ENCODE measurements around the gene TMEM72.

Gene TMEM72

DNA sequence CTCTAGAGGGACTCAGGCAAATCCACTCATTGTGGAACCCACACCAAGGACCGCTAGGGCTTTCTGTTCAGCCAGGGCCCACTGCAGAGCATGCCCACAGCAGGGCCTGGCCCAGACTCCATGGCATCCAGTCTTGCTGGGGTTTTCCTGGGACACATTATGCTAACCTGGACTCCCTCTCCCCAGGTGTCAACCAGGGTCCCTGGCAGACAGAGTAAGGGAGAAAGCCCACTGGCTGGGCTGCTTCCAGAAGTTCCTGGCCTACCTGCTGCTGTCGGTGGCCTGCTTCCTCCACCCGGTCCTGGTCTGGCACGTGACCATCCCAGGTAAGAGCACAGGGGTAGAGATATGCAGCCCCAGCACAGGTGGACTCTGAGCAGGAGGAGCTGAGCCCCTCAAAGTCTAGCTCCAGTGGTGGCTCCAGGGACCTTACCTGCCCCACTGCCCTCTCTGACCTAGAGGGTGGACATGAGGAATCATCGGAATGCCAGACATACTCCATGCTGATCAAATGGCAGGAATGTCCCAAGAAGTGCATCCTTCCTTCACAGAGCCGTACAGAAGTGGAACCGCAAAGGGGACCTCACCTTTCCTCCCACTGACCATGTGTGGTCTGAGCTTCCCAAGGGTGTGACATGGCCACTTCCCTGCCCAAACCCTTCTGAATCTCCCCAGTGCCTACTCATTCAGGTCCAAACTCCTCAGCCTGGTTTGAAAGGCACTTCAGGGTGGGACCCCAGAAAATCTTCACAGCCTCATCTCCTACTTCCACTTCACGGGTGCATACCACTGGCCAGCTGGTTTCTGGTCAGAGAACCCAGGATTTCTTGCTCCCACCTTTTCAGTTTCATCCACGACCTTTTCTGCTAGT lies 22.5 kb downstream of the TMEM72 start:
- no peak for DNase-seq

GRCh38 chr10:44934416-44935200 lies 23.5 kb downstream of the TMEM72 start:
- DNase-seq, result peak in 1 of 51 donors; percentile 13

- DNase-seq, result peak in 43 of 51 donors; percentile 16 to 86 (median 68)
Measured at GRCh38 chr10:44935201-44935965, 24.2 kb downstream of the TMEM72 start.

GRCh38 chr10:44935966-44936295 lies 24.8 kb downstream of the TMEM72 start:
- no peak for DNase-seq

- no peak for DNase-seq
Measured at GRCh38 chr10:44936314-44936975, 25.3 kb downstream of the TMEM72 start.

DNA sequence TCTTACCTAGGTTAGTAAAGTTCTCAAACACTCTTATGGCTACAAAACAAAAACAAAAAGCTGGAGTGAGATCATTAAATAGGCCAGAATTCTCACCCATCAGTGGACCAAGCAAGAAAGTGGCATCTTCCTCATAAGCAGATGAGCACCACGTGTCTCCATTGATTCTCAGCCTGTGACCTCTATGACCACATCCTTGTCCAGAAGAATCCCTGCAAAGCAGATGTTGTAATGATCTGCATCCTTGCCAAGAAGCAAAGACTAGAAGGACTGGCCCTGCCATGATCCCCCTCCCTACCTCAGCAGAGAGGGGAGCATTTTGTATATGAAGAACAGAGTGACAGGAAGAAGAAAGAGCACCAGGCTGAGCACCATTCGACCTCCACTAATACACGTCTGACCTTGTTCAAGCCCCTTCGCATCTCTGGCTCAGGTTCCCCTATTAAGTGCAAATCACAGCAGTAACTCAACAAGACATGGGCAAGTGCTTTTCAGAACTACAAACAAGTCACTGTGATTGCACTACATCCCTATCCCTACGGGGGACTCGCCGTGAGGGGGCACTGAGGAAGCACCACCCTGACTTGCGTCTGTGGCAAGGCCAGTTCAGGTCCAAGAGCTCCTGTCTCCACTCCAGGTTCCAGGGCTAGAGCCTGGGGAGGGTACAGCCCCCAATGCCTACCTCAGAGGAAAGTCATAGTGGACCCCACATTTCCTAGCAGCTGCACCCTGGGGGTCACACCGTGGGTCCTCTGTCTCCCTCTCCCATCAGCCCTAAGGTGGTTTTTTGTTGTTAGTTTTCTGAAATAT lies 26.3 kb downstream of the TMEM72 start:
- peak in 1 of 51 donors; percentile 32 for DNase-seq

DNA sequence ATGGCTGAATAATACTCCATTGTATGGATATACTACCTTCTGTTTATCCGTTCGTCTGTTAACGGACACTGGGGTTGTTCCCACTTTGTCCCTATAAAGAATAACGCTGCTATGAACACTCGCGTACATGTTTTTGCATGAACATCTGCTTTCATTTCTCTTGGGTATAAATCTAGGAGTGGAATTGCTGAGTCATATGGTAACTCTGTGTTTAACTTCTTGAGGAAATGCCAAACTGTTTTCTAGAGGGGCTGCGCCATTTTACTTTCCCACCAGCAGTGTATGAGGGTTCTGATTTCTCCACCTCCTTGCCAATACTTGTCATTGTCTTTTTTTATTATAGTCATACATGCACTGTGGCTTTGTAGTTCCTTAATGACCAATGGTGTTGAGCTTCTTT lies 27.8 kb downstream of the TMEM72 start:
- no peak for DNase-seq

DNA sequence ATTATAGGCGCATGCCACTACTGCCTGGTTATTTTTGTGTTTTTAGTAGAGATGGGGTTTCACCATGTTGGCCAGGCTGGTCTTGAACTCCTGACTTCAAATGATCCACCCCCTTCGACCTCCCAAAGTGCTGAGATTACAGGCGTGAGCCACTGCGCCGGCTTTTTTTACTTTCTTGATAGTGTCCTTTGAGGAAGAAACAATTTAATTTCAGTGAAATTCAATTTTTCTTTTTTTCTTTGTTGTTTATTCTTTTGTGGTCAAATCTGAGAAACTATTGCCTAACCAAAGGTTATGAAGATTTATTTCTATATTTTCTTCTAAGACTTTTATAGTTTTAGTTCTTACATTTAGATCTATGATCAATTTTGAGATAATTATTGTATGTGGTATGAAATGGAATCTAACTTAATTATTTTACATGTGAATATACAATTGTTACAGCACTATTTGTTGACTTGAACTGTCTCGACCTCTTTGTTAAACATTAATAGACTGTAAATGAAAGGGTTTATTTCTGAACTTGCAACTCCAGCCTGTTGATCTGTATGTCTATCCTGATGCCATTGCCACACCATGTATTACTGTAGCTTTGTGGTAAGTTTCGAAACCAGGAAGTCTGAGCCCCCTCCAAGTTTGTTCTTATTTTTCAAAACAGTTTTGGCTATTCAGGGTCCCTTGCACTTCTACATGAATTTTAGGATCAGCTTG lies 28.7 kb downstream of the TMEM72 start:
- no peak for DNase-seq

DNA sequence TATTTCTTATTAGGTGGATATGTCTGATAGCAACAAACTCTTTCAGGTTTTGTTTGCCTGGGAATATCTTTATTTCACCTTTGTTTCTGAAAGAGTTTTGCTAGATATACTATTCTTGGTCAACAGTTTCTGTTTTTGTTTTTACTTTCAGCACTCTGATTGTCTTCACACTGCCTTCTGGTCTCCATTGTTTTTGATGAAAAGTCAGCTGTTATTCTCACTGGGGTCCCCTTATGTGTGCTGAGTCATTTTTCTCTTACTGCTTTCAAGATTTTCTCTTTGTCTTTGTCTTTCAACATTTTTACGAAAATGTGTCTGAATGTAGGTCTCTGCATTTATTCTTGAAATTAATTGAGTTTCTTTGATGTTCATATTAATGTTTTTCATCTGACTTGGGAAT lies 33.2 kb downstream of the TMEM72 start:
- DNase-seq, result no peak

DNA sequence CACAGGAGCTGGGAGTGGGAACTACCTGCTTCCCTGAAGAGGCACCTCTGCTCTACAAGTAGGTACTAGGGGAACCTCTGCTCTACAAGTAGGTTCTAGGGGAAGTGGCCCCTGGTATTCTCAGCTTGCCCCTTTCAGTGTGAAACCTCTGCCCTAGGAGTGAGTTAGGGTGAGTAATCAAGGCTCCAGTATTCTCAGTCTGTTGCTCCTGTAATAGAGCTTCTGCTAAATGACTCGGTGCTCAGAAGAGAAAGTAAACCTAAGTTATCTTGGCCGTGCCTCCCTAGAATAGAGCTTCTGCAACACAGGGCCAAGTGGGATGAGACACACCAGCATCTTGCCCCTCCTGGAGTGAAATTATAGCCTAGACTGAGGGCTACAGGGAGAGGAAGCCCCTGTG lies 35.1 kb downstream of the TMEM72 start:
- DNase-seq, result no peak

GRCh38 chr10:44947371-44948152 lies 36.4 kb downstream of the TMEM72 start:
- DNase-seq, result no peak

DNA sequence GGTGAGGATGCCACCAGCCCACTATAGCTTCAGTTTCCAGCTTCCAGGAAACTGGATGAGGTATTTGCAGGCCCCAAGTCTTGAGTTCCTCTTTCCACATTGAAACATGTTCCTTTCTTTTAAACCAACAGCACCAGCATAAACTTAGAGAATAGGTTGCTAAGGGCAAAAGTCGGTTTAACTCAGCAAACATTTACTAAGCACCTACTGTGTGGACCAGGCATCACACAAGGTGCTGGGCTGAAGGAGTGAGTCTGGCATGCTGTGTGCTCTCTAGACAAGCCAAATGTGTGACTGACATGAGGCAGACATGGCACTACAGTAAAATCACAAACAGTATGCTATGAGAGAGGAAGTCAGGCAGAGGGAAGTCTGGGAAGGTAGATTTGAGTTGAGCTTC lies 37.5 kb downstream of the TMEM72 start:
- no peak for DNase-seq

DNA sequence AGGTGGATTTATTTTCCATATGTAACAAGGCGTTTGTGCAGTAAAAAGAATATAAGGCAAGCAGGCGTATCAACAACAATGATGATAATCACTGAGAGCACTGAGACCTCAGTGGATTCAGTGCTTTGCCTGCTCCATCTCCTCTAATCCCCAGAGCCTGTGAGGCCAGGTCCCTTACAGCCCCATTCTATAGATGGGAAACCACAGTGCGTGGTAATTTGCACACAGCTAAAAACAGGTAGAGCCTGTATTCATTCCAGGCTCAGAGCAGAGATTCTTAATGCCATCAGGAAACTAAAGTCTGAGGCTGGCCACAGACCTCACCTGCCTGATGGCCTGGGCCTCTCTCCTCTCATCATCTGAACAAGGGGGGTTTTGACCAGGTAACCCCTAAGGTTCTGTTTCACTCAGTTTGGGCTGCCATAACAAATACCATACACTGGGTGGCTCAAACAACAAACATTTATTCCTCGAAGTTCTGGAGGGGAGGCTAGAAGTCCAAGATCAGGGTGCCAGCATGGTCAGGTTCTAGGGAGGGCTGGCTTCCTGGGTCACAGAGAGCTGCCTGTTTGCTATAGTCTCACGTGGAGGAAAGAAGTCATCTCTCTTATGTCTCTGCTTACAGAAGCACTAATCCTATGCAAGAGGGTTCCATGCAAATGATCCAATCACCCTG lies 38.1 kb downstream of the TMEM72 start:
- DNase-seq, result no peak

- DNase-seq, result no peak
Measured at GRCh38 chr10:44949915-44950314, 38.8 kb downstream of the TMEM72 start.

DNA sequence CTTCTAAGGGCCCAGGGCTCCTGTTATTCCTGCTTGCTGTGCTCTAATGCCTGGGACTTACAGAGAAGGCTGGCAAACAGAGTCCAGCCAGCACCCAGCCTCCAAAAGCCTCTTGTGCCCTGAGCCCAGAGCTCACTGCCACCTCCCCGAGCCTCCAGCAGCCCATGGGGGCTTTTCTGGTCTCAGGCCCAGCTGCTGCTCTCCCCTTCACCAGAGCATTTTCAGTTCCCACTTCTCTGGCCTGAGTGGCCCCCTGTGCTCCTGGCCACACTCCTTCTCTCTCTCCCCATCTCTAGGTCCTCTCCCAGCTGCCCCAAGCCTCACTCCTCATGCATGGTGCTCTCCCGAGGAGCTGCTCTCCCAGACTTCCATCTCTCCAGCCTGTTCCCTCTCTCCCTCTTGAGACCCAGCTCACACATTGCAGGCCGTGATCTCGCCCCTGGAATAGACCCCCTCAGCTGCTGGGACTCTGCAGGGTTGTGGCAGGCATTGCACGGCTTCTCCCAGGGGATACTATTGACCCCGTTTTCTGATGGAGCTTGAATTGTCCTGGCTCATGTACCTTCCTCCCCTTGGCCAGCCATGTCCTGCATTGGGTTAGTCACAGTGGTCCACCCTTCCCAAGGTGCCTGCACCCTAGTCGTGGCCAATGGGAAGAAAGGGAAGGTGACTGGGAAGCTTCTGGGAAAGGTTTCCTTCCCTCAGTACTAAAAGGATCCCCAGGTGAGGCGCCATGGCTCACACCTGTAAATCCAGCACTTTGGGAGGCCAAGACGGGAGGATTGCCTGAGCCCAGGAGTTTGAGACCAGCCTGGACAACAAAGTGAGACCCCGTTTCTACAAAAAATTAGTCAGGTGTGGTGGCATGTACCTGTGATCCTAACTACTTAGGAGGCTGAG lies 39.4 kb downstream of the TMEM72 start:
- no peak for DNase-seq

DNA sequence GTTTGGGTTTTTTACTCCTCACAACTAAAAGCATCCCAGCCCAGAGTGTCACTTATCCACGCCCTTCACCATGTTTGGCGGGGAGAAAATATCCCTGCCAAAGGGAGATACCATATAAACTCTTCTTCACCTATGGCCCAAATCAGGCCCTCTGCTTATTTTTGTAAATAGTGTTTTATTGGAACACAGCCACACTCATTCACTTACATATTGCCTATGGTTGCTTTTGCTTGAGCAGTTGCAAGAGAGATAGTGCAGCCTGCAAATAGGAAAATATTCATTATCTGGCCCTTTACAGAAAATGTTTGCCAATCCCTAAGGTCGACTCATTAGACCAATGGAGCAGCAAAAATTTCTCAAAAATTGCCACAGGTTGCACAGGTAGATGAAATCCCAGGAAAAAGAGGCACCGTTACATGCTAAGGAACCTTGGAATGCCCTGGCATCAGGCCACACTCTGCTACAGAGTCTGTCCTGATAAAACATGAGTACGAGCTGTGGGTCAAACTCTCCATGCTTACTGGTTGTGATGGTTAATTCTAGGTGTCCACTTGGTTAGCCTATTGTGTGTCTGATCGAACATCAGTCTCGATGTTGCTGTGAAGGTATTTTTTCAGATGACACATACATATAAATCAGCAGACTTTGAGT lies 40.6 kb downstream of the TMEM72 start:
- no peak for DNase-seq

DNA sequence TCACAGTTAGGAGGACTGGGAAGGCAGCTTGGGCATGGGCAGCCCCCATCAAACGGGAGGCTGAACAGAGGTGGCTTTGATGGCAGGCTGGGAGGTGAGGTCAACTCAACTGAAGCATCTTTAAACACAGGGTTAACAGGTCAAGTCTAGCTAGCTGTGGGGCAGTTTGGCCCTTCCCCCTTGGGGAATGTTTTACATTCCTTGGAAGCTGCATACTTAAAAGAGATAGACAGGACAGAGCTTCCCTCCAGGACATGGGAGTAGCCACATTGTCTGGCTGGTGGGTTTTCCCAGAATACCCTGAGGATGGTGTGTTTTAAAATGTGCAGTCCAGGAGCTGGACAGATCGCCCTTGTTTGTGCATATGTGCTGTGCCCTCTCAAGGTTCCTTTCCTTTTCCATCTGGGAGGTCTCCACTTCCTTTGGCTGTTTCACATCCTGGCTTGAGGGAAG lies 41.7 kb downstream of the TMEM72 start:
- DNase-seq, result no peak

Data from hypothalamus (tissue), 51 donors.